Measurements from ENCODE around the gene PRDM1.

GRCh38 chr6:106107043-106107613 lies 21.0 kb downstream of the PRDM1 start:
- TF ChIP-seq ZNF658 (tag by site-specific recombination; IDR thresholded peaks at IDR 0.05) (no peak), CTCF (tag by site-specific recombination; IDR thresholded peaks at IDR 0.05) (no peak), KLF9 (tag by site-specific recombination; IDR thresholded peaks at IDR 0.05; ENCODE audit: low read depth) (no peak), MEIS1 (CRISPR knock-in tag; IDR thresholded peaks at IDR 0.05; ENCODE audit: borderline replicate concordance) (no peak), ZNF16 (tag by site-specific recombination; IDR thresholded peaks at IDR 0.05; ENCODE audit: low read depth) (no peak)
